SJSA1 (cell line): Measurements from ENCODE around the gene AGBL4. TPM values are rescaled to one million over a fixed set of nuclear protein-coding genes. Genes with fewer than 3 reads are reported as not detected.

ENCODE experiments used
- DNase-seq, 2 experiments: peaks; one replicate each; pipeline ENCODE4 v3.0.0-alpha.2; 2015 to 2020; ENCODE audit warnings: low spot score in 2 of 2, low read depth in 1 of 2
- H3K27ac ChIP-seq: fragments of 250-450 bp; sonication (Bioruptor Pico); 2 replicates; pipeline ENCODE4 v1.5.1; 2020; ENCODE audit warnings: mild to moderate bottlenecking, moderate library complexity
- H3K27me3 ChIP-seq: fragments of 250-450 bp; sonication (Bioruptor Pico); replicated peaks from 2 replicates; pipeline ENCODE4 v1.5.1; 2020; ENCODE audit warnings: mild to moderate bottlenecking, moderate library complexity
- H3K36me3 ChIP-seq: fragments of 250-450 bp; sonication (Bioruptor Pico); 2 replicates; pipeline ENCODE4 v1.5.1; 2020; ENCODE audit warnings: mild to moderate bottlenecking
- H3K4me1 ChIP-seq: fragments of 250-450 bp; sonication (Bioruptor Pico); replicated peaks from 2 replicates; pipeline ENCODE4 v1.6.1; 2021; ENCODE audit warnings: mild to moderate bottlenecking
- H3K4me3 ChIP-seq: fragments of 250-450 bp; sonication (Bioruptor Pico); 2 replicates; pipeline ENCODE4 v1.5.1; 2020; ENCODE audit warnings: mild to moderate bottlenecking
- H3K9me3 ChIP-seq: fragments of 250-450 bp; sonication (Bioruptor Pico); replicated peaks from 2 replicates; pipeline ENCODE4 v1.5.1; 2020; ENCODE audit warnings: mild to moderate bottlenecking
- total RNA-seq: library from RNA; depleted of rRNA; stranded (reverse); fragments of >200 nt; shearing (Covaris generic); gene quantifications from 2 replicates; pipeline ENCODE4 v1.2.3, GENCODE V29; 2014

AGBL4 gene
- total RNA-seq, 1 experiment from 2014 or later: not detected

GRCh38 chr1:48749068-48749467, 1274.7 kb downstream of the AGBL4 start:
- DNase-seq: no peak
- no peak overlapping the region for H3K4me3 ChIP-seq
- no peaks in the 10 kb centered on the region for H3K36me3 ChIP-seq
- no peaks in the 10 kb centered on the region for H3K4me1 ChIP-seq
- H3K27me3 ChIP-seq: no peaks in the 10 kb centered on the region
- no peaks in the 10 kb centered on the region for H3K9me3 ChIP-seq
- H3K27ac ChIP-seq: no peak overlapping the region

GRCh38 chr1:48746906-48747305, 1276.8 kb downstream of the AGBL4 start:
- no peak for DNase-seq
- Histone ChIP-seq H3K9me3 (no peaks in the 10 kb centered on the region), H3K4me1 (no peaks in the 10 kb centered on the region), H3K27ac (no peak overlapping the region), H3K27me3 (no peaks in the 10 kb centered on the region), H3K4me3 (no peak overlapping the region), H3K36me3 (no peaks in the 10 kb centered on the region)

- no peak for DNase-seq
- Histone ChIP-seq H3K27ac (no peak overlapping the region), H3K36me3 (no peaks in the 10 kb centered on the region), H3K27me3 (no peaks in the 10 kb centered on the region), H3K9me3 (no peaks in the 10 kb centered on the region), H3K4me1 (no peaks in the 10 kb centered on the region), H3K4me3 (no peak overlapping the region)
These were observed 1279.7 kb downstream of the AGBL4 start for GRCh38 chr1:48744032-48744431.

DNA sequence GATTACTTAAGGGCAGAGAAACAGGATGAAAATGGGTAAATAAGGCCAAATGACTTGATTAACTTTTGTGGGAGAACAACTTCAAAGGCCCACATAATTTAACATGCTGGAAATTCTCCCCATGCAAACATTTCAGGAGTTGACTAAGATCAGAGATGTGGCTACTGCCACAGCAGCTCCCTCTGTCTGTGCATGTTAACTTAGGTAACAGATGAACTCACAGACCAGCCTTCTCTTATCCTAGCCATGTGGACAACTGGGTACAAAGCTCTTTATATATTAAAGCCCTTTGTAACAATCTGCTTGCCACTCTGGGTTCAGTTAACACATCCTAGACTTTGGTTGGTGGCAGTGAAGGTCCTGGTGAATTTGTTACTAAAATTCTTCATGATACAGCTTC, 1280.3 kb downstream of the AGBL4 start:
- no peaks in the 10 kb centered on the region for H3K36me3 ChIP-seq
- H3K4me3 ChIP-seq: no peak overlapping the region
- H3K27ac ChIP-seq: no peak overlapping the region
- H3K4me1 ChIP-seq: no peaks in the 10 kb centered on the region
- H3K9me3 ChIP-seq: no peaks in the 10 kb centered on the region
- DNase-seq: no peak
- no peaks in the 10 kb centered on the region for H3K27me3 ChIP-seq

GRCh38 chr1:48741380-48741779, 1282.4 kb downstream of the AGBL4 start:
- no peak for DNase-seq
- Histone ChIP-seq H3K36me3 (no peaks in the 10 kb centered on the region), H3K4me3 (no peak overlapping the region), H3K4me1 (no peaks in the 10 kb centered on the region), H3K27ac (no peak overlapping the region), H3K9me3 (no peaks in the 10 kb centered on the region), H3K27me3 (no peaks in the 10 kb centered on the region)

DNA sequence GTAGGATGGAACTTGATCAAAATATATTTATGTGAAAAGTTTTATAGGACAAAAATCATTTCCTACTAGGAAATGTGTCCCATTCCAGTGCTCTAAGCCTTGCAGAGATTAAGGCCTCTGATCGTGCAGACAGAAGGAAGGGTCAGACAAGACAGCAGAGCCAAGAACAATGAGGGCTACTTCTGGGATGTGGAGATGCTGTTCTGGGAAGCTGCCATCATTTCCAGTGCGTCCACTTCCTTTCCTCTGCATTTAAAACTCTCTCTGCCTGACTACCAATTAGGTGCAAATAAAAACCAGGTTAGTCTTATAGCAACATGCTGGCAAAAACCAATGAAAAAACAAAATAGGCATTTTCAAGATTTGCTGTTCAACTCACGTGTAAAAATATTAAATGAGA, 1283.1 kb downstream of the AGBL4 start:
- DNase-seq: no peak
- Histone ChIP-seq H3K4me3 (no peak overlapping the region), H3K9me3 (no peaks in the 10 kb centered on the region), H3K4me1 (no peaks in the 10 kb centered on the region), H3K36me3 (no peaks in the 10 kb centered on the region), H3K27ac (no peak overlapping the region), H3K27me3 (no peaks in the 10 kb centered on the region)

DNA sequence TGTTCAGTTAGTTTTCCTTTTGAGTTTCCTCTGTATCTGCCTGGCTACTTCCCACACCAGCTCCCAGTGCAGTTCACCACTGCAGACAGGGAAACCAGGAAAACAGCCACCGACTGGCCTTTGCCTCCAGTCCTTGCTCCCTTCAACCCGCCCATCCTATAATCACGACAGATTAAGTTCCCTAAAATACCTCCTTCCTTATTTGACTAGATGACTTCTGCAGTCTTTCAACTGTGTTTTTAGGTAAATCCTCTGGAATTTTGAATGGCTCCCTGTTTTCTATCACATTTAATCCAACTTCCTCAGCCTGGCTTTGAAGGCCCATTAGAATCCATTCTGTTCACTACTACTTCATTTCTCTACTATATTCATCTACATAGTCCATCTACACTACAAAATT, 1284.7 kb downstream of the AGBL4 start:
- no peak overlapping the region for H3K4me3 ChIP-seq
- H3K9me3 ChIP-seq: no peaks in the 10 kb centered on the region
- H3K36me3 ChIP-seq: no peaks in the 10 kb centered on the region
- DNase-seq: no peak
- H3K27me3 ChIP-seq: no peaks in the 10 kb centered on the region
- no peak overlapping the region for H3K27ac ChIP-seq
- H3K4me1 ChIP-seq: no peaks in the 10 kb centered on the region

- Histone ChIP-seq H3K4me3 (no peak overlapping the region), H3K27me3 (no peaks in the 10 kb centered on the region)
These were observed 1285.4 kb downstream of the AGBL4 start for GRCh38 chr1:48738356-48738755.

GRCh38 chr1:48735796-48736195, 1288.0 kb downstream of the AGBL4 start:
- Histone ChIP-seq H3K9me3 (no peaks in the 10 kb centered on the region), H3K27ac (no peak overlapping the region), H3K4me1 (no peaks in the 10 kb centered on the region), H3K27me3 (no peaks in the 10 kb centered on the region), H3K36me3 (no peaks in the 10 kb centered on the region), H3K4me3 (no peak overlapping the region)
- no peak for DNase-seq

More at GRCh38 chr1:48738356-48738755, 1285.4 kb downstream of the AGBL4 start:
- no peak for DNase-seq
- no peaks in the 10 kb centered on the region for H3K9me3 ChIP-seq
- H3K36me3 ChIP-seq: no peaks in the 10 kb centered on the region
- H3K4me1 ChIP-seq: no peaks in the 10 kb centered on the region
- no peak overlapping the region for H3K27ac ChIP-seq

GRCh38 chr1:48730164-48730910, 1293.4 kb downstream of the AGBL4 start:
- Histone ChIP-seq H3K36me3 (no peaks in the 10 kb centered on the region), H3K4me3 (no peak overlapping the region), H3K9me3 (no peaks in the 10 kb centered on the region), H3K27me3 (no peaks in the 10 kb centered on the region), H3K27ac (no peak overlapping the region), H3K4me1 (no peaks in the 10 kb centered on the region)
- DNase-seq: no peak

- Histone ChIP-seq H3K4me1 (no peaks in the 10 kb centered on the region), H3K27me3 (no peaks in the 10 kb centered on the region), H3K27ac (no peak overlapping the region), H3K9me3 (no peaks in the 10 kb centered on the region), H3K4me3 (no peak overlapping the region), H3K36me3 (no peaks in the 10 kb centered on the region)
- no peak for DNase-seq
These were observed 1295.2 kb downstream of the AGBL4 start for GRCh38 chr1:48728584-48728983.

GRCh38 chr1:48726557-48727215, 1297.1 kb downstream of the AGBL4 start:
- Histone ChIP-seq H3K4me3 (no peak overlapping the region), H3K36me3 (no peaks in the 10 kb centered on the region), H3K27me3 (no peaks in the 10 kb centered on the region), H3K9me3 (no peaks in the 10 kb centered on the region), H3K27ac (no peak overlapping the region), H3K4me1 (no peaks in the 10 kb centered on the region)
- DNase-seq: no peak

- H3K4me3 ChIP-seq: no peak overlapping the region
- H3K36me3 ChIP-seq: no peaks in the 10 kb centered on the region
- H3K27ac ChIP-seq: no peak overlapping the region
- no peaks in the 10 kb centered on the region for H3K9me3 ChIP-seq
- no peak for DNase-seq
- H3K27me3 ChIP-seq: no peaks in the 10 kb centered on the region
- no peaks in the 10 kb centered on the region for H3K4me1 ChIP-seq
These were observed 1297.6 kb downstream of the AGBL4 start for GRCh38 chr1:48726139-48726538.

DNA sequence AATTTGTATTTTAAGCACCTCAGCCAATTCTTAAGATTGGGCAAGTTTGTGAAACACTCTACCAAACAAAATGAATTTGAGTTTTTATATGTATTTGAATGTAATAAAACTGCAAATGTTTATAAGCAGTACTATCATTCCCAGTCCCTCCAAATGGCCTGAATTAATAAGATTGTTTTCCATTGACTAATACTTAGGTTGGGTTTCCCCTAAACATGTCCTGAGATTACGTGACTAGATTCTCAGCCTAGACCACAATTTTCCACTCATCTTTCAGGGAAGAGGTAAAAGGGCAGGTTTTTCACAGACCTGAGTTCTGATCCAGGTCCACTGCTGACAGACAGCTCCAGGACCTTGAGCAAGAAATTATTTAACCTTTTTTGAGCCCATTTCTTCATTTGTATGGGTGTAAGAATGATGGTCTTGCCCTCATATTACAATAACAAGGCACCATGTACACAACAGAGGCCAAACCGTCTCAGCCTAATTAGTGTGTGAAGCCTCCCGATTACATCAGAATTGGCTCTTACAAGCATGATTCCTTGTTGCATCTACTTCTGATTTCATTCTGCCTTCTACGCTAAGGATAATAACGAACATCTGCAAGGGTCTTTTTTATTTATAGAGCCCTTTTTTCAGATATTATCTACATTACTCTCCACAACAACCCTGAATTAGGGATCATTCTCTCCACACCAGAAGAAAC, 1298.3 kb downstream of the AGBL4 start:
- Histone ChIP-seq H3K27ac (no peak overlapping the region), H3K36me3 (no peaks in the 10 kb centered on the region), H3K27me3 (no peaks in the 10 kb centered on the region), H3K9me3 (no peaks in the 10 kb centered on the region), H3K4me3 (no peak overlapping the region), H3K4me1 (no peaks in the 10 kb centered on the region)
- DNase-seq: no peak
